Measurements from ENCODE around the gene TLX1.

The TLX1 gene

GRCh38 chr10:101112799-101113594 is 18.1 kb upstream of the TLX1 start:
- DNase-seq: no peak

- DNase-seq: no peak
Observed at GRCh38 chr10:101113890-101114403, 17.2 kb upstream of the TLX1 start.

DNA sequence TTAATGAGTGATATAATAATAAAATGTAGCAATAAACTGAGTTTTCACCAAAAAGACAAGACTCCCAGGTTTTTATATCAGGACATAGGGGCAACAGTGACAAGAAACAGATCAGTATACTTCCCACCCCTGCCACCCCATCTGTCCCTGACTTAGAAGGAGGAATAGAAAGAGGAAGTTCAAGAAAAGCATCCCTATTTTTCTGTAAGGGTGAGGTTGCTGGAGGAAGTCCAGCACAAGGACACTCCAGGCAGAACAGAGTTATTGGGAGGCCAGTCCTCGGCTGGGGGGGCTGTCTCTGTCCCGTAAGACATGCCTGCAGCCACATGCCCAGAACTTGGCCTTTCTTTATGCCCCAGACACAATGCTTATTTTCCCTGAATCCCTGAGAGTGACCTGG is 16.5 kb upstream of the TLX1 start:
- DNase-seq: no peak

GRCh38 chr10:101116754-101117153 is 14.3 kb upstream of the TLX1 start:
- DNase-seq: no peak

GRCh38 chr10:101118031-101118430 is 13.1 kb upstream of the TLX1 start:
- DNase-seq: no peak

- no peak for DNase-seq
Observed at GRCh38 chr10:101120520-101120883, 10.6 kb upstream of the TLX1 start.

DNA sequence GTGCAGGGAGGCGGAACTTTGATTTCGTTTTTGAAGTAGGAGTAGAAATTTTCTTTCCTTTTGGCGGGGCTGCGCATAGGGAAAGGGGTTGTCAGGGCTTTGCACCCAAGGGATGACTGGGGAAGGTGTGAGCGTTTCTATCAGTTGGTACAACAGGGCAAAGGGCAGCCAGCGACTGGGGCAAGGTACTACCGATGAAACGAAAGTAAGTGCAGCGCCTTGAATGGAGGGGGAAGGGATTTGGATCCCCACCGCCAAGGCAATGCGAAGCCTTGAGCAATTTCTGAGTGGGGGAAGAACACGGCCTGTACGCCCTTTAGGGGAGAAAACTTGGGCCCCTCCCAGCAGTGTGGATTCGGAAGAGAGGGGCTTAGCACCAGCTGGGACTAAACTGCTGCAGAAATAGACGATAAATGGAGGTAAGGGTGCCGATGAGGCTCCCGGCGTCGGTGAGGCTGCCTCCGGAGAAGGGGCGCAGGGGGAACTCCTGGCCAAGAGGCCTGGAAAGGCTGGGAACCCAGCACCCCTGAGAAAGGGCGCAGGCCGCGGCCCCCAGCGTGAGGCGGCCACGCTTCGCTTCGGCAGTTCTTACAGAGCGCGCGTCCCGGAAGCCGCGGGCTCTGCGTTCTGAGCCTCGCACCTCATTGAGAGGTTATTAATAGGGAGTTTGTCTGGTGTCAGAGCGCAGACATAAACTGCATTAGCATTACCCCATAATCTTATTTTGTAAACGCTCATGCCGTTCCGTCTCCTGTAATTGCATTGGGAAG is 10.0 kb upstream of the TLX1 start:
- peak; percentile 32 for DNase-seq

DNA sequence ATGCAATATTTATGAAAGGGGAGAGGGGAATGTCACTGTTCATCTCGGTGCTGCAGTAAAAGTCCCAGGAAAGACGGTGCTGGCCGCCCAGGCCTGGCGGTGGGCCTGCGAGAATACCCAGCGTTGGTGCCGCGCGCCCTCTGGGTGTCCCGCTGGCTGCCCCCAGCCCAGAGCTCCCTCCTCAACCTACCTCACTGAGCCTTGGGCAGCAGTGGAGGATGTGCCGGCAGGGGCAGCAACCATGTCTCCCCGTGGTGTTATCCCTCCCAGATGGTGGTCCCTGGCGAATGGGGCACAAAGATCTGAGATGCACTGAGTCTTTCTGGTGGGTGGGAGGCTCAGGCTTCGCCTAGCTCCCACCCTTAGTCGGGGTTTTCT is 9.5 kb upstream of the TLX1 start:
- DNase-seq: no peak

GRCh38 chr10:101122270-101123084 is 8.6 kb upstream of the TLX1 start:
- DNase-seq: no peak

- DNase-seq: no peak
Observed at GRCh38 chr10:101123085-101123814, 7.8 kb upstream of the TLX1 start.

- no peak for DNase-seq
Observed at GRCh38 chr10:101123815-101124617, 7.1 kb upstream of the TLX1 start.

GRCh38 chr10:101124933-101125332 is 6.2 kb upstream of the TLX1 start:
- no peak for DNase-seq

- no peak for DNase-seq
Observed at GRCh38 chr10:101126684-101127628, 4.1 kb upstream of the TLX1 start.

- no peak for DNase-seq
Observed at GRCh38 chr10:101130141-101130540, 959 bp upstream of the TLX1 start.

GRCh38 chr10:101131962-101132635 is 999 bp downstream of the TLX1 start:
- no peak for DNase-seq

DNA sequence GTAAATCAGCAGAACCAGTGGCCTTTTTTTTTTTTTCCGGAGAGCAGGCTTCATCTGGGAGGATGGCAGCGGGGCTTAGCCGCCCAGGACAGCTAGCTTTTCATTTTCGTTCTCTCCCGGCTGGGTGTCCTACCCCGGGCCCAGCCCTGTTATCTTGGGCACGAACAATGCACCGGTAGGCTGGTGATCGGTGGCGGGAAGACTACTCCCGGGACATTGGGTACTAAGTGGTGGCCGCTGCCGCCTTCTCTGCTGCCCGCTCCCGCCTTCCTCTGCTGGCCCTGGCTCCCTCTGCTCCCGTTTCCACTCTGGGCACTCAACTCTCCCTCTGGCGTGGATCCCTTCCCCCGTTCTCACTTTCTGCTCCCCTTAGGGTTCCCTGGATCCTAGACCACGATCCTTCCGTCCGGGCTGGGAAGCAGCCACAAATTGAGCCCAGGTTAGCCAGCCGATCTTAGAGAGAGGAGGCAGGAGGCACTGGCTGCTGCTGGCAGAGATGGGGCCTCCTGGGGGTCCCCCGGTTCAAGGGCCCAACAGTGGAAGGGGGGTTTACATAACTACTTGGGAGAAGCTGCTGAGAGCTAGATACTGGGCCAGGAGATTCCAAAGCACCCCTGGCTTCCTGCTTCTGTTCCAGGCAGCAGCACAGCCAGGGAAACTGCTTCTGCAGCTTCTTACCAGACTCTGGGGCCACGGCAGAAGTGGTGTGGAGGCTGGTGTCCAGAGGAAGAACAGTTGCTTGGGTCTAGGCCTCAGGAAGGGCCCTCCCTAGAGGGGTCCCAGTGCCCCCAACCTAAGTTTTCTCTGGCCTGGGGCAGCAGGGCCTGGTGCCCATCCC is 1.8 kb downstream of the TLX1 start:
- no peak for DNase-seq

DNA sequence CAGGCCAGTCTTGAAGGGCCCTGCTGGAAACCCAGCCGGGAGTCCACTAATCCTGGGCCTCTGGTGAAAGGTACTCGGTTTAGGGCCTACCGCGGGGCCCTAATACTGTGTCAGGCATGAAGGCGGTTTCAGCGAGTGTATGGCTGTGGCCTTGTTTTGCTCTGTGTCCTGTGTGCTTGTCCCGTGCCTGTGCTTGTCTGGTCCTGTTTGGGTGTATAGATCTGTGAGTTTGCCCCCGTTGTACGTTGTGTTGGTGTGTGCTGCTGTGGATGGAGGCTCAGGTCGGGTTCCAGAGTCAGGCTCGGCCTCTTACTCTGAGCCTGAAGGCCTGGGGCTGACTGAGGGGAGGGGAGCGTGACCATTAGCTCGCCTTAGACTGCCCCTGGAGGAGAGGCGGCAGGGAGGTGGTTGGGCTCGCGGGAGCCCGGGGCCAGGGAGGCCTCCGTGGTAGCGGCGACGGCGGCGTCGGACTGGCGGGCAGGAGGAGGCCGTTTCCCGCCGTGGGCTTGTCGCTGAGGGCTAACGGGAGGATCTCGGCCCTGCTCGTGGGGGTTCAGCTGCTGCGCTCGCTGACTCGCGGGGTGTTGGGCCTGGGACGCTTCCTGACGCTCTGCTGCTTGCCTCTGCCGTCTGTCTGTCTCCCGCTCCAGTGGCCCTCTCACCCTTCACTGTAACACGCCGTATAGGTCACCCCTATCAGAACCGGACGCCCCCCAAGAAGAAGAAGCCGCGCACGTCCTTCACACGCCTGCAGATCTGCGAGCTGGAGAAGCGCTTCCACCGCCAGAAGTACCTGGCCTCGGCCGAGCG is 2.6 kb downstream of the TLX1 start:
- no peak for DNase-seq
